GM18498 (cell line): ENCODE measurements around the gene KRTAP4-6.
"Not testable (repeated sequence)": the region's sequence is repeated elsewhere in the genome, so short reads cannot be mapped to it uniquely, and the experiment has no call there.

Experiments
- ATAC-seq: cut with Tn5 transposase; IDR thresholded peaks from one replicate; pipeline ENCODE4 v1.9.1; 2021; ENCODE audit warnings: mild to moderate bottlenecking, moderate library complexity; ENCODE audit not compliant: unreplicated experiment

Gene KRTAP4-6

DNA sequence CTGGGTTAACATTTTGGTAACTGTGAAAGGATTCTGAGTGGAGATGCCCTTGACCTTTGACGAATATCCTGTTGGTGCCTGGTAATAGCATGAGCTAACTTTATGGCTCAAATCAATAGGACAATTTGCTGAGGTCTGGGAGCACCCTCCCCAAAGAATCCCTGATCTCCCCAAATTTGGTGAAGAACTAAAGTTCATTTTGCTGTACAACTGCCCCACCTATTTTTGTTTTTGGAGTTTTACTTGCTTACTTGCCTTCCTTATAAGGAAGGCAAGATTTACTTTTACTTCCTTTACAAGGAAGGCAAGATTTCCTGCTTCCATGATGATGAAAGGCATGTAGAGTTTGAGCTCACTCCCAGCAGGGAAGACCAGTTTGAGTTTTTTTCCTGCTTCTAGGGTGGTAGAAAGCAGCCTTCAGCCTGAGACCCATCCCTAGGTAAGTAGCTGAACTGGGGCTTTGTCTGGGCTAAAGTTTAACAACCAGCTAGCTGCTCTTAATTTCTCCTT lies 32.3 kb downstream of the KRTAP4-6 start:
- no peak for ATAC-seq

DNA sequence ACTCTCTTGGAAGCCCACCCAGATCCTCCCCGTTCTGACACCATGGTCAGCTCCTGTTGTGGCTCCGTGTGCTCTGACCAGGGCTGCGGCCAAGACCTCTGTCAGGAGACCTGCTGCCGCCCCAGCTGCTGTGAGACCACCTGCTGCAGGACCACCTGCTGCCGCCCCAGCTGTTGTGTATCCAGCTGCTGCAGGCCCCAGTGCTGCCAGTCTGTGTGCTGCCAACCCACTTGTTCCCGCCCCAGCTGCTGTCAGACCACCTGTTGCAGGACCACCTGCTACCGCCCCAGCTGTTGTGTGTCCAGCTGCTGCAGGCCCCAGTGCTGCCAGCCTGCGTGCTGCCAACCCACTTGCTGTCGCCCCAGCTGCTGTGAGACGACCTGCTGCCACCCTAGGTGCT lies 35.0 kb downstream of the KRTAP4-6 start, which contains the start of gene KRTAP4-9:
Gene KRTAP4-9, plus strand, starts transcription at position 43 of the 400 bp plus-strand sequence. Its CDS starts 0 bp downstream, at position 43.
- not testable (repeated sequence) for ATAC-seq

DNA sequence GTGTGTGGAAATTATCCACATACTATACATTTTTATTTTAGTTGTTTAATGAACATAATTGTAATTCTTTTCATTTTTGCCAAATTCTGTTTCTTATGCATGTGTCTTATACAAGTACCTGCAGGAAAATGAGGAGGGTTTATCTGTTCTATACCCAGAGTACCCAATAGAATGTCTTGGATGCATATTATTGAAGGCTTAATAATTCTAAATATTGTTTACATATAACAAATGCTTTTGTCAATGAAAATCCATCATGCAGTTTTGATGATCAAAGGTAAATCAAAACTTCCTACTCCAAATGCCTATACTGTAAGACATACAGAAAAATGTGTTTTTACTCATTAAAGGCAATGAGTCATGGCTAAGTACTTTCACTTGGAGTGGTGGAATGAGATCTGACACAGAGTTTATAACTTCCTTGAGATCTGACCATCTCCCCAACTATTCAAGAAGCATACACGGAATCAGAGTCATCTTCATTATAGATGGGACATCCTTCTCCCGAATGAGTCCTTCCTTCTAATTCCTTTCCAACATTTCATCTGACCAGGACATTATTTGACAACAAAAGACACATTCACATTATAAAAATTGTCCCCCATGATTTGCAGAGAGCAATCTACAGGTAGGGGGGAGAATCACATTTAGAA lies 35.8 kb downstream of the KRTAP4-6 start:
- not testable (repeated sequence) for ATAC-seq

DNA sequence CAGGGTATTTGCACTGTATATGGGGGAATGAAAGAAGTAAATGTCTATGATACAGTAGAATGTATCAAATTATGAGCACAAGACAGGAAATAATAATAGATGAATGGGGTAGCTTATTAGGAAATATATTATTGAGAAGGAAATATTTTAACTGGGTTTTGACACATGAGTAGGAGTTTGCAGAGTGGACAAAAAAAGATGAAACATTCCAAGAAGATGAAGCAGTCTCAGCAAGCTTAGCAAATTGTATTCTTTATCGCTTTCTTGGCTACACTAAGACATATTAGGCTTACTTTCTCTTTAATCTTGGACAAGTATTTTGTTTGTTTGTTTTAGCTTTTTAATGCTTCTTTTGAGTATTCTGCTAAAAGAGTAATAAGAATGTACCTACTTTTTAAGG lies 36.4 kb downstream of the KRTAP4-6 start:
- ATAC-seq: no peak

DNA sequence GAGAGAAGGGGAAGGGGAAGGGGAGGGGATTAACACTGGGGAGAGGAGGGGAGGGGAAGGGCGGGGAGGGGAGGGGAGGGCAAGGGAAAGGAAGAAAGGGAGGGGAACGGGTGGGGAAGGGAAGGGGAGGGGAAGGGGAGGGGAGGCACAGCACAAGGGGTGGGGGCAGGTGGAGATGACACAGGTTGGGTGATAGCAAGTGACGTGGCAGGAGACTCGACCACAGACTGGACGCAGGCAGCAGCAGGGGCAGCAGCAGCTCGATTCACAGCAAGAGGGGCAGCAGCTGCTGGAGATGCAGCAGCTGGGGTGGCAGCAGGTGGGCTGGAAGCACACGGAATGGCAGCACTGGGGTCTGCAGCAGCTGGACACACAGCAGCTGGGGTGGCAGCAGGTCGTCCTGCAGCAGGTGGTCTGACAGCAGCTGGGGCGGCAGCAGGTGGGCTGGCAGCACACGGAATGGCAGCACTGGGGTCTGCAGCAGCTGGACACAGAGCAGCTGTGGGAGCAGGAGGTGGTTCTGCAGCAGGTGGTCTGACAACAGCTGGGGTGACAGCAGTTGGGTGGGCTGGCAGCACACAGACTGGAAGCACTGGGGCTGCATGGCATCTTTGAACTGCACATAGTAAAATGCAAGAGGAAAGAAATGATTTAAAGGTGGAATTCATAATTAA lies 38.6 kb downstream of the KRTAP4-6 start, which contains the start of gene KRTAP4-16:
Gene KRTAP4-16, minus strand, starts transcription at position 624 of the 674 bp plus-strand sequence. Its CDS starts 0 bp downstream, at position 624.
- ATAC-seq: no peak

DNA sequence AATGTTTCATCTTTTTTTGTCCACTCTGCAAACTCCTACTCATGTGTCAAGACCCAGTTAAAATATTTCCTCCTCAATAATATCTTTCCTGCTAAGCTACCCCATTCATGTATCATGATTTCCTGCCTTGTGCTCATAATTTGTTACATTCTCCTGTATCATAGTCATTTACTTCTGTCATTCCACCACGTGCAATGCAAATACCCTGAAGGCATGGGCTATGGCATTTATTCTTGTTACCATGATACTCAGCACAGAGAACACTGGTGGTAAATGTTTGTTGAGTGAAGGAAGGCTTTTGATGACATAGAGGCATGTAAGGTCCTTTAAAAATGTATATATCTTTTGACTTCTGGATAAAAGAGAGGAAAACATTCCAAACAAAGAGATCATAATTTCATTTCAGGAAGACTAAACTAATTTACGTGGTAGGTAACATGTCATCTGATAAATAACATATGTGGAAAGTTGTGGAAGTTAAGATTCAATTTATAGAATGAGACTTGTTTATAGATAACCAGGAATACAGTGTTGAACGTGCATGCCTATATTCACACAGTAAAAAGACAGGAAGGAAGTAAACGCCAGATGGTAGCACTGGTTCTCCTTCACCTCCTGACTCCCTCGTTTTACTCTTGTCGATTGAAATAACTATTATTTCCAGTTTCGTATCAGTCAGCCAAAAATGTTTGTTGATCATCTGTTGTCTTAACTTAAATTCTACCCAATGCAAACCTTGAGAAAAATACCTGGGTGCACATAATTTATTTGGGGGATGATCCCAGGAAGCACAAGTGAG lies 40.5 kb downstream of the KRTAP4-6 start:
- not testable (repeated sequence) for ATAC-seq

DNA sequence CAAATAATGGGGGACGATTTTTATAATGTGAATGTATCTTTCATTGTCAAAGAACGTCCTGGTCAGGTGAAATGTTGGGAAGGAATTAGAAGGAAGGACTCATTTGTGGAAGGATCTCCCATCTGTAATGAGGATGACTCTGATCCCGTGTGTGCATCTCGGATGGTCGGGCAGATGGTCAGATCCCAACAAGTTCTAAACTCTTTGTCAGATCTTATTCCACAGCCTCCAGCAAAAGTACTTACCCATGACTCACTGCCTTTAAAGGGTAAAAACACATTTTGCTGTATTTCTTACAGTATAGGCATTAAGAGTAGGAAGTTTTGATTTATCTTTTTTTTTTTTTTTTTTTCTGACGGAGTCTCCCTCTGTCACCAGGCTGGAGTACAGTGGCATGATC lies 41.9 kb downstream of the KRTAP4-6 start:
- no peak for ATAC-seq

DNA sequence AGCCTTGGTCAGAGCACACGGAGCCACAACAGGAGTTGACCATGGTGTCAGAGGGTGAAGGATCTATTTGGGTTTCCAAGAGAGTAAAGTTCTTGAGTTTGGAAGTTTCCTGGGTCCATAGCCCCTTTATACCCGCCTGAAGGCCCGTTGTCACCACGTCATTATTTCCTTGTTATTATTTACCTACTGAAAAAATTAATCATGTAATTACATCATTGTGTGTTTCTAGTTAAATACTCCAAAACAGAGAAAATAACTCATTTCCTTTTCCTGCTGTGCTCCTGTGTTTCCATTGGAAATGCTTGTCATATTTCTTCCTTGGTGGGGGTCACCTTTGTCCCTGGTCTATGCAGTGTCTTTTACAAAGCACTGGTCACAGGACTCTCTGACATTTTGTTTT lies 42.3 kb downstream of the KRTAP4-6 start, which contains the start of gene KRTAP4-8:
Gene KRTAP4-8, minus strand, starts transcription at position 101 of the 400 bp plus-strand sequence. Its CDS starts 58 bp downstream, at position 43.
- no peak for ATAC-seq

DNA sequence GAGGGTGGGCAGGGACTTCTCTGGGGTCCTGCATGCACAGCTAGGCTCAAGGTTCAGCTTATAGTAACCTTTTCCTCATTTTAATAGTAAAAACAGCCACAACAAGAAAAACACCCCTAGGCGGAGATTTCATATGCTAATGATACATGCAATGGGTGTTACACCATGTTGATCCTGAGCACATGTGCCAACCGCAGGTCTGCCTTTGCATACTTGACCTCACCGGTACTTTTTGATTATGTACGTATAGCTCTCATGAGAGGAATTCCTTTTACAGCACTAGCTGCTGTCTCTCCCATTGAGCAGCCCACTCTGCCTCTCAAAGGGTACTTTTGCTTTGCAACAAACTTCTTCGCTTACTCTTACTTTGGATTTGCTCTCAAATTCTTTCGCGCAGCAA lies 44.3 kb downstream of the KRTAP4-6 start:
- no peak for ATAC-seq
